OCI-LY1 (cell line): ENCODE data around the gene ZNF19.

Source experiments
- H2AFZ ChIP-seq: fragments of 200-600 bp; sonication (generic), shearing (Covaris generic); 2 replicates; pipeline ENCODE4 v1.6.0; 2014; ENCODE audit warnings: antibody characterized with exemption, mild to moderate bottlenecking, low read length
- H3F3A ChIP-seq: fragments of 200-600 bp; sonication (generic), shearing (Covaris generic); 2 replicates; pipeline ENCODE4 v1.6.0; 2014; ENCODE audit warnings: mild to moderate bottlenecking, antibody characterized with exemption, low read length, moderate library complexity; ENCODE audit not compliant: insufficient read depth
- H3K27ac ChIP-seq: fragments of 200-600 bp; sonication (generic); 2 replicates; pipeline ENCODE4 v1.5.1; 2014; ENCODE audit warnings: low read length, mixed run types, mild to moderate bottlenecking, low read depth; ENCODE audit not compliant: poor library complexity, severe bottlenecking
- H3K27me3 ChIP-seq: fragments of 200-600 bp; sonication (generic); 2 replicates; pipeline ENCODE4 v1.6.0; 2014; ENCODE audit warnings: antibody characterized with exemption, mild to moderate bottlenecking, low read length, moderate library complexity; ENCODE audit not compliant: insufficient read depth
- H3K36me3 ChIP-seq: fragments of 200-600 bp; sonication (generic); 2 replicates; pipeline ENCODE4 v1.6.1; 2014; ENCODE audit warnings: mild to moderate bottlenecking, antibody characterized with exemption, low read length, moderate library complexity, mixed read lengths; ENCODE audit not compliant: insufficient read depth
- H3K4me1 ChIP-seq: fragments of 200-600 bp; sonication (generic); 2 replicates; pipeline ENCODE4 v1.5.1; 2014; ENCODE audit warnings: mild to moderate bottlenecking, low read length, moderate library complexity; ENCODE audit not compliant: insufficient read depth, severe bottlenecking
- H3K4me2 ChIP-seq: fragments of 200-600 bp; sonication (generic), shearing (Covaris generic); 2 replicates; pipeline ENCODE4 v1.6.1; 2014; ENCODE audit warnings: low read length
- H3K4me3 ChIP-seq: fragments of 200-600 bp; sonication (generic); 2 replicates; pipeline ENCODE4 v1.5.1; 2014; ENCODE audit warnings: low read length, low read depth, mild to moderate bottlenecking, mixed read lengths; ENCODE audit not compliant: poor library complexity, severe bottlenecking
- H3K79me2 ChIP-seq: fragments of 200-600 bp; shearing (Covaris generic); 2 replicates; pipeline ENCODE4 v1.6.1; 2016; ENCODE audit warnings: mixed run types, low read length, mixed read lengths; ENCODE audit not compliant: insufficient read depth
- H3K9ac ChIP-seq: fragments of 200-600 bp; sonication (generic), shearing (Covaris generic); 2 replicates; pipeline ENCODE4 v1.6.1; 2014; ENCODE audit warnings: mild to moderate bottlenecking, low read length, mixed read lengths
- H3K9me2 ChIP-seq: fragments of 200-600 bp; sonication (generic), shearing (Covaris generic); 2 replicates; pipeline ENCODE4 v1.6.1; 2014; ENCODE audit warnings: low read depth, mild to moderate bottlenecking, low read length, mixed read lengths
- H3K9me3 ChIP-seq: fragments of 200-600 bp; shearing (Covaris generic); 2 replicates; pipeline ENCODE4 v1.6.1; 2014; ENCODE audit warnings: low read length, mixed read lengths
- H4K20me1 ChIP-seq: fragments of 200-600 bp; sonication (generic), shearing (Covaris generic); 2 replicates; pipeline ENCODE4 v1.6.0; 2016; ENCODE audit warnings: mild to moderate bottlenecking, low read length; ENCODE audit not compliant: insufficient read depth
- CTCF ChIP-seq: fragments of 200-600 bp; sonication (generic), shearing (Covaris generic); IDR thresholded peaks from 2 replicates; pipeline ENCODE4 v1.5.1; 2017; ENCODE audit warnings: mild to moderate bottlenecking, antibody characterized with exemption, low read length, moderate library complexity, mixed read lengths
- EZH2 ChIP-seq: fragments of 200-600 bp; sonication (generic), shearing (Covaris generic); IDR thresholded peaks from 2 replicates; pipeline ENCODE4 v1.8.0; 2017; ENCODE audit warnings: borderline replicate concordance, mixed run types, mild to moderate bottlenecking, antibody characterized with exemption, low read length, moderate library complexity, mixed read lengths

Gene ZNF19

GRCh38 chr16:71515026-71515425, 25.9 kb upstream of the ZNF19 start:
- Histone ChIP-seq H3K36me3 (no peaks in the 10 kb centered on the region), H4K20me1 (no peaks in the 10 kb centered on the region), H3K9ac (no peak overlapping the region), H3K79me2 (no peaks in the 10 kb centered on the region), H2AFZ (no peak overlapping the region), H3F3A (no peaks in the 10 kb centered on the region), H3K4me2 (no peak overlapping the region), H3K27ac (no peak overlapping the region), H3K9me3 (no peaks in the 10 kb centered on the region), H3K9me2 (no peaks in the 10 kb centered on the region), H3K4me1 (no peaks in the 10 kb centered on the region), H3K27me3 (no peaks in the 10 kb centered on the region), H3K4me3 (no peak overlapping the region)
- no peak for TF ChIP-seq EZH2
- no peak for TF ChIP-seq CTCF

GRCh38 chr16:71514476-71514875, 25.4 kb upstream of the ZNF19 start:
- H4K20me1 ChIP-seq = no peaks in the 10 kb centered on the region
- no peaks in the 10 kb centered on the region for H3K27me3 ChIP-seq
- no peak overlapping the region for H2AFZ ChIP-seq
- H3K9me3 ChIP-seq = no peaks in the 10 kb centered on the region
- no peaks in the 10 kb centered on the region for H3K9me2 ChIP-seq
- H3K9ac ChIP-seq = no peak overlapping the region
- no peaks in the 10 kb centered on the region for H3K4me1 ChIP-seq
- no peak overlapping the region for H3K4me3 ChIP-seq
- H3F3A ChIP-seq = no peaks in the 10 kb centered on the region
- no peak overlapping the region for H3K4me2 ChIP-seq
- no peak overlapping the region for H3K27ac ChIP-seq
- TF ChIP-seq EZH2 = no peak
- no peak for TF ChIP-seq CTCF
- H3K79me2 ChIP-seq = no peaks in the 10 kb centered on the region
- H3K36me3 ChIP-seq = no peaks in the 10 kb centered on the region

GRCh38 chr16:71513302-71513701, 24.2 kb upstream of the ZNF19 start:
- Histone ChIP-seq H3K36me3 (no peaks in the 10 kb centered on the region), H3K9me3 (no peaks in the 10 kb centered on the region), H3K27me3 (no peaks in the 10 kb centered on the region), H3F3A (no peaks in the 10 kb centered on the region), H4K20me1 (no peaks in the 10 kb centered on the region), H3K4me1 (no peaks in the 10 kb centered on the region), H3K79me2 (no peaks in the 10 kb centered on the region), H3K9me2 (no peaks in the 10 kb centered on the region), H3K27ac (no peak overlapping the region), H3K4me2 (no peak overlapping the region), H3K4me3 (no peak overlapping the region), H2AFZ (no peak overlapping the region), H3K9ac (no peak overlapping the region)
- TF ChIP-seq EZH2 = no peak
- TF ChIP-seq CTCF = no peak
